Ascending aorta (tissue), 2 donors: ENCODE data around the gene AATK. TPM values are rescaled to one million over a fixed set of nuclear protein-coding genes. Genes with fewer than 3 reads are reported as not detected.

Source experiments
- DNase-seq, 2 donors: peaks; one replicate each; pipeline ENCODE4 v3.0.0-alpha.2; 2019; ENCODE audit warnings: low spot score in 2 of 2
- H3K27ac ChIP-seq, 2 donors: fragments of 200-600 bp; sonication (generic); one replicate each; pipeline ENCODE4 v1.5.1; 2016 to 2017; ENCODE audit warnings: mild to moderate bottlenecking in 1 of 2
- H3K27me3 ChIP-seq: fragments of 200-600 bp; sonication (generic); one replicate; pipeline ENCODE4 v1.5.1; 2017
- H3K36me3 ChIP-seq, 2 donors: fragments of 200-600 bp; sonication (generic); one replicate each; pipeline ENCODE4 v1.5.1; 2016
- H3K4me1 ChIP-seq, 2 donors: fragments of 200-600 bp; sonication (generic); one replicate each; pipeline ENCODE4 v1.5.1; 2016 to 2017; ENCODE audit warnings: mild to moderate bottlenecking in 1 of 2
- H3K4me3 ChIP-seq, 2 donors: fragments of 200-600 bp; sonication (generic); one replicate each; pipeline ENCODE4 v1.5.1; 2016 to 2017; ENCODE audit warnings: mild to moderate bottlenecking in 1 of 2
- H3K9me3 ChIP-seq, 2 donors: fragments of 200-600 bp; sonication (generic); one replicate each; pipeline ENCODE4 v1.5.1; 2016
- CTCF ChIP-seq, 3 experiments: fragments of 200-600 bp in 2 of 3; fragments of 450-650 bp in 1 of 3; sonication (generic) in 2 of 3; IDR thresholded peaks; one replicate each; pipeline ENCODE4 v1.5.1; 2016 to 2019; ENCODE audit warnings: antibody characterized with exemption in 3 of 3, mild to moderate bottlenecking in 1 of 3, moderate library complexity in 1 of 3
- intact Hi-C: fragments of 100-400 bp; cut with DNase I; formaldehyde crosslinking; loops from one replicate; pipeline ENCODE4 v1.15.1; 2023
- total RNA-seq: library from RNA; depleted of rRNA; stranded (reverse); fragments of >200 nt; gene quantifications from one replicate; pipeline ENCODE4 v1.1.0, GENCODE V29; 2016

Gene AATK
- total RNA-seq, 1 donor from 2014 or later, result 20.6 TPM

- Histone ChIP-seq H3K4me3 (no peak overlapping the region), H3K4me1 (no peaks in the 10 kb centered on the region), H3K27ac (no peak overlapping the region), H3K36me3 (no peaks in the 10 kb centered on the region), H3K27me3 (no peaks in the 10 kb centered on the region), H3K9me3 (no peaks in the 10 kb centered on the region)
- no peak for TF ChIP-seq CTCF (IDR thresholded peaks at IDR 0.05)
- intact Hi-C loops, result no loop called here
- DNase-seq, result no peak
These were observed 47.5 kb downstream of the AATK start for GRCh38 chr17:81118308-81119221.

- TF ChIP-seq CTCF (IDR thresholded peaks at IDR 0.05), result no peak
- no peak overlapping the region for H3K27ac ChIP-seq
- no peak for DNase-seq
These were observed 48.3 kb downstream of the AATK start for GRCh38 chr17:81117672-81118198.

GRCh38 chr17:81116704-81117103, 49.3 kb downstream of the AATK start:
- H3K36me3 ChIP-seq, result no peaks in the 10 kb centered on the region
- no peak for DNase-seq
- H3K4me3 ChIP-seq, result no peak overlapping the region
- no peak for TF ChIP-seq CTCF (IDR thresholded peaks at IDR 0.05)
- H3K27ac ChIP-seq, result no peak overlapping the region
- H3K27me3 ChIP-seq, result no peaks in the 10 kb centered on the region
- no peaks in the 10 kb centered on the region for H3K4me1 ChIP-seq
- intact Hi-C loops, result no loop called here
- no peaks in the 10 kb centered on the region for H3K9me3 ChIP-seq

More at GRCh38 chr17:81117672-81118198, 48.3 kb downstream of the AATK start:
- Histone ChIP-seq H3K27me3 (no peaks in the 10 kb centered on the region), H3K4me1 (no peaks in the 10 kb centered on the region), H3K36me3 (no peaks in the 10 kb centered on the region), H3K9me3 (no peaks in the 10 kb centered on the region), H3K4me3 (no peak overlapping the region)
- intact Hi-C loops, result no loop called here

GRCh38 chr17:81115749-81116464, 50.1 kb downstream of the AATK start:
- Histone ChIP-seq H3K27me3 (no peaks in the 10 kb centered on the region), H3K9me3 (no peaks in the 10 kb centered on the region), H3K27ac (no peak overlapping the region), H3K36me3 (no peaks in the 10 kb centered on the region), H3K4me1 (no peaks in the 10 kb centered on the region), H3K4me3 (no peak overlapping the region)
- intact Hi-C loops, result no loop called here
- no peak for DNase-seq
- TF ChIP-seq CTCF (IDR thresholded peaks at IDR 0.05), result no peak

GRCh38 chr17:81115219-81115618, 50.8 kb downstream of the AATK start:
- no peaks in the 10 kb centered on the region for H3K9me3 ChIP-seq
- intact Hi-C loops, result no loop called here
- no peak overlapping the region for H3K27ac ChIP-seq
- no peak for DNase-seq
- no peaks in the 10 kb centered on the region for H3K4me1 ChIP-seq
- TF ChIP-seq CTCF (IDR thresholded peaks at IDR 0.05), result no peak
- H3K36me3 ChIP-seq, result no peaks in the 10 kb centered on the region
- H3K27me3 ChIP-seq, result no peaks in the 10 kb centered on the region
- H3K4me3 ChIP-seq, result no peak overlapping the region
